Measurements from ENCODE around the gene R3HDML. TPM values are rescaled to one million over a fixed set of nuclear protein-coding genes. Genes with fewer than 3 reads are reported as not detected.

R3HDML gene
- polyA plus RNA-seq, 1 donor = not detected

DNA sequence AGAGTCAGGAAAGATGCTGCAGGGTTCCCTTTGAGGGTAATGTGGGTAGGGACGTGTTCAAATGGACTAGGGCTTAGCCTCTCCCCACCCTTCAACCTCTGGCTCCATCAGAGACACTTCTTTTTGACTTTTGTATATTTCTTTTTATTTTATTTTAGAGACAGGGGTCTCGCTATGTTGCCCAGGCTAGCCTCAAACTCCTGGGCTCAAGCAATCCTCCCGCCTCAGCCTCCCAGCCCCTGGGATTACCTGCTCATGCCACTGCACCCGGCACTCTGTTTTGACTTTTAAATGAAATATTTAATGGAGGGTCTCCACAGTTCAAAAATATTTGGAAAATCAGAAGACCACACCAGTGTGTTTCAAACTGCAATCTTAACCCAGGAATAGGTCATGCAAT, 27.2 kb downstream of the R3HDML start:
- DNase-seq (ENCODE audit: low read depth) = no peak

DNA sequence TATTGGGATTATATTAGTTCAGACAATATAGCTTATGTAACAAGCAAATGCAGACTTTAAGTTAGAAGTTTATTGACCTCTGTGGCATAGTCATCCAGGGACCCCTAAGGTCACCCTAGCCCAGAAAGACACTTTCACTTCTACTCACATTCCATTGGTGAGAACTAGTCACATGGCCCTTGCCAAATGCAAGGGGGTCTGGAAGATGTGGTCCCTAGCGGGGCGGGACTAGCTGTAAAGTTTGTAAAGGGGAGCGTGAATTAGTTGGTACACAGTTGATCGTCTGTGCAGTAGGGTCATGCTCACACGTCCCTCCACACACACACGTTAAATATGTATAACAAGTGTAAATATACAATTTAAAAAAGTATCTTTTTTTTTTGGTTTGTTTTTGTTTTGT, 27.9 kb downstream of the R3HDML start:
- no peak for DNase-seq (ENCODE audit: low read depth)

DNA sequence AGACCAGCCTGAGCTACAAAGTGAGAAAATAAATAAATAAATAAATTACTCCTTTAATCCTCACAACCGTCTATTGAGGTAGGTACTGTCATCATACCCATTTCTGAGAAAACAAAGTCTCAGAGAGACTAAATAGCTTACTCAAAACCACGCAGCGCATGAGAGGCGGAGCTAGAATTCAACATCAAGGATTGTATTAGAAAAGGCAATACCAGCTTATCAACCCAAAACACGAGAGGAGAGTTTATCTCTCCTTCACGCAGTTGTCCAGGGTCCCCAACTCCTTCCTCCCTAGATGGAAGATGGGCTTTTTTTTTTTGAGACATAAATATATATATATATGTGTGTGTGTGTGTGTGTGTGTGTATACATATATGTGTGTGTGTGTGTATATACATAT, 30.9 kb downstream of the R3HDML start:
- DNase-seq (ENCODE audit: low read depth) = no peak

DNA sequence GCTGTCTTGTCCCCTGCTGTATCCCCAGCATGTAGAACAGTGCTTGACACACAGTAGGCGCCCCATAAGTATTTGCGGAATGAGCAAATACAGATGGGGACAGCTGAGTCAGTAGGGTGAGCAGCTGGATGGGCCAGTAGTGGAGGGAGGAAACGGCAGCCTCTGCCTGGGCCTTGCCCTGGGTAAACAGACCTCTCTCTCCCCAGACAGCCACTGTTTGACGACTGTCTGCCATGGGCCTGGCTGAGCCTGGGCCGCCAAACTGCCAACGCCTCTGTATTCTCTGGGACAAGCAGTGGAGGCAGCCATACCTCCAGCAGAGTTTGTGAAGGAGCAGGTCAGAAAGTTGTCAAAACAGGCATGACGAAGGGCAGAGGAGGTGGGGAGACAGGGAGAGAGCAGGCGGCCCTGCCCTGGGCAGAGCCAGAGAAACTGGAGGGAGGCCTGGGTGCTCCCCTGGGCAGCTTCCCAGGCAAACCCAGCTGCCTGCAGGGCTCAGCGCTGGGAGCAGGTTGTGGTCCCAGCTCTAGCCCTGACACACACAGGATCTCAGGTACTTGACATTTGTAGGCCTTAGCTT, 33.9 kb downstream of the R3HDML start:
- DNase-seq (ENCODE audit: low read depth) = no peak

DNA sequence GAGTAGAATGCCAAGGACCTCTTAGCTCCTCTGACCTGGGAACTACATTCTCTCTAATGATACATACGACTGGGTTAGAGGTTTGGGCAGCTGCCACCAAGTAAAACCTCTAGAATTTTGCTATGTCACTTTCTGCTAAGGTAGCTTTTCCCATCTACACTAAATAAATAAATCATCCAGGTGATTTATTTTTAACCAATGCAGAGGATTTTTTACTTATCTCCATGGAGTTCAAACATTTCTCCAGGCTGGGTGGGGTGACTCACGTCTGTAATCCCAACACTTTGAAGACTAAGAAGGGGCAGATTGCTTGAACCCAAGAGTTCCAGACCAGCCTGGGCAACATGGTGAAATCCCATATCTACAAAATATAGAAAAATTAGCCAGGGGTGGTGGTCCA, 45.8 kb downstream of the R3HDML start:
- DNase-seq (ENCODE audit: low read depth) = no peak

DNA sequence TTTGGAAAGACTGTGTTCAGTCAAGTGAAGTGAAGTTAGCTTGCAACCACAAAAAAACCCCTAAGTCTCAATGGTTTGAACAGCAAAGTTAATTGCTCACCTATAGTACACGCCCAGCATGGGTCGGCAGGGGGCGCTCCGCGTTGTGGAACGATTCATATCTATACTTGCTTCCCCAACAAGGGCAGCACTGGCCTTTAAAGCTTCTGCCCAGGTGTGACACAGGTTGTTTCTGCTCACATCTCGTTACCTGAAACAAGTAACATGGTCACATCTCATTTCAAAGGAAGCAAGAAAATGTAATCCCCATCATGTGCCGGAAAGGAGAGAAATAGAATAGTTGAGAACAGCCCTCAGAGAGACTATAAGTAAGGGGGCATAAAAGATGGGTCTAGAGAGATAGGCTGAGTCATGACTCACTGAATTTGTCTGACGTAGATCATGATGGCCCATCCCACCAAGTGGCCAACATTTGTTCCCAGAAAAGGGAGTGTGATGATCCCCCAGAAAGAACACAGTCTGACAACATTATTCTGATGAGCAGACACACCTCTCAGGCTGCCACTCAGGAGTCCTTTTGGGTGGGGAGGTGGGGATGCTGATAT, 47.7 kb downstream of the R3HDML start:
- no peak for DNase-seq (ENCODE audit: low read depth)

DNA sequence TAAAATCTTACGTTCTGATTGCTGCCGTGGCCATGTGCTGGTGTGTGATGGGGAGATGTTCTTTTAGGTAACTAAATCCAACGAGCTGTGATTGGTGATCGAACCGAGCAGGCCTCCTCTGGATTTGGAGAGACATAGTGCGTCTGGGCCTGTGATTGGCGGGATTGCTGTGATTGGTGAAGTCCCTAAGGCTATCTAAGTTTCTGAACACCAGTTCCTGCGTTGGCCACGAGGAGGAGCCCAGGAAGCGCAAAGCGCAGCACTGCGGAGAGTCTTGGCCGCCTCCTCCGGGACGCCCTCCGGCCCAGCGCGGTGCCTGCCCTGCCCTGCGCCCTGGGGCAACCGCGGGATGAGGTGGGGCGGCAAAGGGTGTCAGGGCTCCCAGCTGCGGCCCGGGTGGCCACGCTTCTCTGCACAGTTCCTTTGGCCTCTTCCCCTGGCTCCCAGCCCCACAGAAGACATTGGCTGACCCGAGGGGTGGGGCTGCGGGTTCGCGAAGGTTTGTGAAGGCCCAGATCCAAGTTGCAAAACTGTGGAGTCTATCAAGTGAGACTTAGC, 51.7 kb downstream of the R3HDML start:
- DNase-seq (ENCODE audit: low read depth) = no peak

DNA sequence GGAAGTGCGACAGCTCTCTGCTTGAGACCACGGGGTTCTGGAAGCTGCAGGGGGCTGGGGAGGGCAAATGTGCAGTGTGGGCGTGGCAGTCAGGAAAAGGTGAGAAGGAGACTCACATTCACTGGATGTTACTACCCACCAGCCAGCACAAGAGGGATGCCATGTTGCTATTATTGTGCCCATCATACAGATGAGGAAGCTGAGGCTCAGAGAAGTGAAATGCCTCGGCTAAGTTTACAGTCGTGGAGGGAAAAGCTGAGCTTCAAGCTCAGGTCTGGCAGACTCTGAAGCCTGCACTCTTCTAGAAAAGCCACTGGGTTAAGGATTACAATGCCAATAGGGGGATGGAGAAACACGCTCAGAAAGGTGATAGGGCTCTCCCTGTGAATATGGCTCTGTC, 53.0 kb downstream of the R3HDML start:
- no peak for DNase-seq (ENCODE audit: low read depth)

DNA sequence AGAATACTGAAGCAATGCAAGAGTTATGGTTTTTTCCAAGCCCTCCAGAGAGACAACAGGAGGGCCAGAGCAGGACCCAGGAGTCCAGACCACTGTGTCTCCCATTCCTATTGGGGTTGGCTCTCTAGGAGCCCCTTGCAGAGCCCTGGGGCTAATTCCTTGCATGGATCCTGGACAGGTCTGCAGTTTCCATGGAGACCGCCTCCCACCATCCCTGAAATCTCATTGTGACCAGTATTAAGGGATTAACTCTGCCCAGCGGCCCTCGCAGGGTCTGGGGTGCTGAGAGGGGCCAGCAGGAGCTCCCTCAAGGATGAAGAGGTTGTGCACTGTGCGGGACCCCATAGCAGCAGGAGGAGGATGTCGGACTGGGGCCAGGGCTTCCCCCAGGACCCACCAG, 53.4 kb downstream of the R3HDML start:
- no peak for DNase-seq (ENCODE audit: low read depth)

DNA sequence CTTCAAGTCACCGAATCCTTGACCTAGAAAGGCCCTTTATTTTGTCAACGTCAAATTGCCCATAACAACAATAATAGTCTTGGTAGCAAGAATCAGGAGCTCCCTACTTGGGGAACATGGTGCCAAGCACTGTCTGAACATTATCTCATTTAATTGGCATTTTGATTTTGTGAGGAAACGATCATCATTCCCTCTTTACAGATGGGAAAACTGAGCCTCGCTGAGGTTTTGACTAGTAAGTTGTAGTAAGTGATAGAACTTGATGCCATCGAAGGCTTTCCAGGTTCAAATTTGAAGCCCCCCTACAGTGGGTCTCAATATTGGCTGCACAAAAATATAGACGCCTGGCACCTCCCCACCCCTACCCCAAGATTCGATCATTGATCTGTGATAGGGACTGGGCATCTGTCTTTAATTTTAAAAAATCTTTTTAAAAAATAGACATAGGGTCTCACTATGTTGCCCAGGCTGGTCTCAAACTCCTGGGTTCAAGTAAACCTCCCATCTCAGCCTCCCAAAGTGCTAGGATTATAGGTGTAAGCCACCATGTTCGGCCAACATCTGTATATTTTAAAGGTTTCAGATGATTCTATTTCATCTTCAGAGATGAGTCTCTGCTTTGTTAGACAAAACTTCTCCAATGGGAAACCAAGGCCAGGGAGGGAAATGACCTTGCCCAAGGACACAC, 55.4 kb downstream of the R3HDML start:
- no peak for DNase-seq (ENCODE audit: low read depth)

DNA sequence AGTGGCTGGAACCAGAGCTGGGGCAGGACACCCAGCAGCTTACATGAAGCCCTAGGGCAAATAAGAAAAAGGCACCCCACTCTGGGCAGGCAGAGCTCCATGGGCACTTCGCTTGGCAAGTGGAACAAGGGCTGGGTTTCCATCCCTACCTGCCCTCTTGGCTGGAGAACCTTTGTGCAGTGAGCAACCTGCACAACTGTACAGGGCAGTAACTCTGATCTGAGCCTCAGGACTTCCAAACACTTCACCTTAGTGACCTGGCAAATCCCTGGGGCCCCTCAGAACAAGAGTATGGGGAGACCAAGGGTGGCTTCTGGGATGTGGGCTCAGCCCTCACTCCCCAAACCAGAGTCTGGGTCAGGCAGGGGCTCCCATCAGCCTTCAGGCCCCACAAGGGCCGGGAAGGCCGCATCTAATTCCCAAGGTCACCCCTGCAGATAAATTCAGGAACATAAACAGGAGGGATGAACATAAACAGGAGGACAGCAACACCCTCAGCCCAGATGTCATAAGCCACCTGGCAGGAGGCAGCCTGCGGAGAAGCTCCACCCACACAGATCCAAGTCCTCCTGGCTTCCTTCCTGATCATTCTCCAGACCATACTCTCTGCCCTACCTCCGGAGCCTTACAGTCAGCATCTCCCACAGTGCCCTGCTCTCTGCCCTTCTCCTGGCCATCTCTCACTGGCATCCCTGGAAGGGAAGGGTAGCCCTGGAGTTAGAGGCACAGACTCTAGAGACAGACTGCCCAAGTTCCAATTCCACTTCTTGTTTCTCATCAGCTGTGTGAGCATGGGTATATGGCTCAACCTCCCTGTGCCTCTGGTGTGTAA, 56.1 kb downstream of the R3HDML start:
- DNase-seq (ENCODE audit: low read depth) = no peak

DNA sequence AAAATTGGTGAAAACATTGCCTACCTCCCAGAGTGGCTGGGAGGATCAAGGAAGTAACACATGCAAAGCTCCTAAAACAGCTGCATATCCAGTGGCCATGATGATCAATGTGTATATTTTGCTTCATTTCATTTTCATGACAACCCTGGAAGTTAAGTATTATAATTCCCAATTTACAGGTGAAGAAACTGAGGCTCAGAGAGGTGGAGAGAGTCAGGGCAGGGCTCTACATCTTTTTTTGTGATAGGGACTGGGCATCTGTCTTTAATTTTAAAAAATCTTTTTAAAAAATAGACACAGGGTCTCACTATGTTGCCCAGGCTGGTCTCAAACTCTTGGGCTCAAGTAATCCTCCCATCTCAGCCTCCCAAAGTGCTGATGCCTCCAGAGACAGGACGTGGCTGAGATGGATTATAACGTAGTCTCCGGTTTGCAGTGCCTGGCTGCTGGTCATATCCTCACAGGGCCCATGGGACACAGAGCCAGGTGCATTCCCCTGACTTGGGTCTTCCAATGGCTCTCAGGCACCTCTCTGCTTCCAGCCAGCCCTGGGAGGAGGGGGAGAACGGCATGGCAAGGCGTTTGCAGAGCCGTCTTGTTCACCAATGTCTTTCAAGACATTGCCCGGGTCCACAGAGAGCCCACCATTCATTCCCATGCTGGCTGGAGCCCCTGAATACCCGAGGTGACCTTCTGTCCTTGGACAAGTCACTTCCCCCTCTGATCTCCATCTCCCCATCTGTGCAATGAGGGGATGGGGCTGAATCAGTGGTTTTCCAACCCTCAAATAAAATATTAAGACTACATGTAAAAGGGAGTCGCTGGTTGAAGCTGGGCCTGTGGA, 57.0 kb downstream of the R3HDML start:
- DNase-seq (ENCODE audit: low read depth) = no peak

DNA sequence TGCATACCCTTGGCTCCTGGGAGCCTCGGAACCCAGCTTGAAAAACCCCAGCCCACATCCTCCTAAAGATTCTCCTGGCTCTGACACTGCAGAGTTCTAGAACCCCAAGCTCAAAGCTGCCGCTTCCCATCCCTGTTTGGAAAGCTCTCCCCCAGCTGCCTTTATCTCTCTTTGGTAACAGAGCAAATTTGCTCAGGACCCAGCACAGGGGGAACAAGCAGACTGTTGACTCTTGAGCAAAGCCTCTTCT, 57.5 kb downstream of the R3HDML start:
- DNase-seq (ENCODE audit: low read depth) = no peak

DNA sequence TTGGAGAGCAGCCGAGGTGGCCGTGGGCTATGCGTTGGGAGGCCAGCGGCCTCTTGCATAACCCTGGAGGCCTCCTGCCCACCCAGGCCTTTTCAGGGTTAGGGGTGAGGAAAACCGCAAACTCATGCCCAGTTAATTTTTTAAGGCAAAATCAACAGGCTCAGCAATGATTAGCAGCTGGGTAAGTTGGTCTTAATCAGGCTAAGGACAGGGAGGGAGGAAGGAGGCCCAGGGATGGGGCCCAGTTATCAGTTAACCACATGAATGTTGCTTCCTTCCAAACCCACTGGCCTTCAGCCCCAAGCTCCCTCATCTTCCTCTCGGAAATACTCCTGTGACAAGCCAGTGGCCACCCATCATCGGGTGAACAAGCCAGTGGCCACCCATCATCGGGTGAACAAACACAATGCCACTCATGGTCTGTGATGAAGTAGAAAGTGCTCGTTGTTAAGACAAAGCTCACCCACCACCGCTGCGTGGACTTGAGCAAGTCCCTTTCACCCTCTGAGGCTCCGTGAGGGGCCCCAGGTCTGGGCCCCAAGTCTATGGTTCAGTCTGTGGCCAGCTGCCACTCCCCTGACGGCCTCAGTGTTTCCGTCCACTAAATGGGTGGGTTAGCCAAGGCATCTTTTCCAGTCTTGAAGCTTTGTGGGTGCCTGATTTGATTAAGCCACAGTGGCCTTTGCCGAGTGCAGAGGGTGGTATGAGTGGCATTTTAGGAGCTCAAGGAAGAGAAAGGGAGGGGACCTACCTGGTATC, 58.0 kb downstream of the R3HDML start:
- DNase-seq (ENCODE audit: low read depth) = no peak

DNA sequence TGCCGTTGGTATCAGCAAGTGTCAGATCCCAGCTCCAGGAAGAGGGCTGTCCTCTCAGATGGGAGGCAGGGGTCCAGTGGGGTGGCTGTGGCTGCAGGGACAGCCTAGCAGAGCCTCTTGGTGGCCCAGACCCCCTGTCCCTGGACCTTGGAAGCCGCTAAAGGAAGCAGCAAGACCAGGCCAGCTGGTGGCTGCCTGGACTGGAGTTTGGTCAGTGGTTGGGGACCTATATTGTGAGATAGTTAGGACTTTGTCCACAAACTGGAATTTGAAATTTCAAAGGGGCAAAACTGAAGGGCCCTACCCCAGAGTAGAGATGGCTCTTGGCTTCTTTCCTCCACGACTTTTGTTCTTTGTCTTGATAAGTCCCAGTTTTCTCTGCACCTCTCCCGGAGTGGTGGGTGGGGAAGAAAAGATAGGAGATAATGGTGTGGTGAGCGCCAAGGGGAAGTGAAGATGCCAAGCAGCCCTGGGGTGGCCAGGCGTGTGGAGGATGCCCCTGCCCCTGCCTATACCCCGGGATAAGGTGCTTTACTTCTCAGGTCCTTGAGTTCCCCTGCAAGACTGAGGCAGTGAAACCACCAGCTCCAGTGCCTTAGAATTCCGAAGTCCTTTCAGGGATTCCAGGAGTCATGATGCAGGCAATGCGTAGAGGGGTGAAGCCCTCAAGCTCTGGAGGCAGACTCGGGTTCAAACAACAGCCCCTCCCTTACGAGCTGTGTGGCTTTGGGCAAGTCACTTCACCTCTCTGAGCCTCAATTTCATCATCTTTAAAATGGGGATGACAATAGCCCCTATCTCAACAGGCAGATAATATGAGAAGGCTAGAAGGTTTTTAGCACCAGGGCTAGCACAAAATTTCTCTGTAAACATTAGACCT, 58.9 kb downstream of the R3HDML start:
- DNase-seq (ENCODE audit: low read depth) = no peak

DNA sequence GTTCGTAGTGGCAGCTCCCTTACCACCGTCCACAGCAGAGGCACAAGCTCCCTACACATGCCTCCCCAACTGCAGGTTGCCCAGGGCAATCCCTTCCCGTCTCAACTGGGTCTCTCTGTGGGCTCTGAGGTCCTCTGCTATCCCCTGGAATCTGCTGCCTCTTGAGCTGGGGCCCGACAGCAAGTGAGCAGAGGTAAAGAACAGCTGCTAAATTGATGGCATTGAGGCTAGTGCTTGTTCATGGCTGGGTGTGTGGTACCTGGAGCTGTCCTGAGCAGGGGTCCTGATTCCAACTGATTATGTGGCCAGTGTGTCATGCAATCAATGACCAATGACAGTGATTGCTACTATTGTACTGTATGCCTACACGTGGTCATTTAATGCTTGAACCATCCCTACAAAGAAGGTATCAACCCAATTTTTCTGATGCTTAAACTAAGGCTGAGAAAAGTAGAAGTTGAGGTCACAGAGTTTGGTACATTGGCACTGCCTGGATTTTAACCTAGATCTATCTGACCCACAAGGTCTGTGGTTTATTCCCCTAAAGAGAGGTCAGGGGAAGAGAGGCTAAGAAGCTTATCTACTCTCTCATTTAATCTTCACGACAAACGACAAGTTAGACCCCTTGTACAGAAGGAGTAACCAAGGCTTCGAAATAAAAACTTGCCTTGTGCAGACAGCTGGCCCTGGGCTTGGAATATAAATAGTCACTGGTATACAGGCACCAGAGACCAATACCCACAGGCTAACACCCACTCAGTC, 59.7 kb downstream of the R3HDML start:
- no peak for DNase-seq (ENCODE audit: low read depth)

DNA sequence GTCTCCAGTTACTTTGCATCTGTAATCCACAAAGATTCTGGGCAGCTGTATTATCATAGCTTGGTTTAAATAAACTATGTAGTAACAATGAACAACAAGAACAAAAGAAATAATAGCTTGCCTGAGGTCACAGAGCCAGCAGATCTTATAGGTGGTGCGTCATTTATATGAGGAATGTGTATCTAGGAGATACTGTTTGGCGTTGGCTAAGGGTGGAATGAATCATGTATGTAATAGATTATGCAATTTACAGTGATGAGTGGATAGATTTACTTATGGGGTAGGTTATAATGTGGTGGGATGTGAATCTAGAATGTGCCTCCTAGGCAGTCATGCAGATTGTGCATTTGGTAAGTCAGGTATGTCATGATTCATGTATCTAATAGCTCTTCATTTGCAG, 61.5 kb downstream of the R3HDML start:
- DNase-seq (ENCODE audit: low read depth) = no peak

DNA sequence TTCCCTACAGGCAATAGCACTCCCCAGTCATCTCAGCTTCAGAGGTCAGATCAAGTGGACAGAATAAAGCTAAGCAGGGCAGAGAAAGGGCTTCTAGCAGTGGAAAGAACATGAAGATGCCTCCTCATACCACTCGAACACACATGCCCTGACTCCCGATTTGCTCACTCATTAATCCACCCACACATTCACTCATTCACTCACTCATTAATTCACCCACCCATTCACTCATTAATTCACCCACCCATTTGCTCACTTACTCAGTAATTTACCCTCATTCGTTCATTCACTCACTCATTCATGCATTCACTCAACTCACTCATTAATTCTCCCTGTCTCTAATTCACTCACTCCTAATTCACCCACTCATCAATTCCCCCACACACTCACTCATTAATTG, 62.6 kb downstream of the R3HDML start:
- no peak for DNase-seq (ENCODE audit: low read depth)

DNA sequence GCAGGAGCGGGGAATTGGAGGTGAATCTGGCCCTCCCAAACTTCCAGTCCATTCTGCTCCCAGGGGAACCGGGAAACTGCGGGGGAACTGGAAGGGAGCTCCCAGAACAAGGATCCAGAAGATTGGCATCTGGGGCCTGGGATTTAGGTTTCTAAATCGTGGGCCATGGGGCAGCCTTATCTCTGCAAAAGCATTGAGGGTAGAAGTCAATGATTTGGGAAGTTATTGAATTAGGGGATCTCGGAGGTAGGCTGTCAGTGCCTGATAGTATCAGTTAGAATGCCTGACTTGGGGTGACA, 63.8 kb downstream of the R3HDML start:
- no peak for DNase-seq (ENCODE audit: low read depth)
